ENCODE data around the gene LIPC.

The LIPC gene

DNA sequence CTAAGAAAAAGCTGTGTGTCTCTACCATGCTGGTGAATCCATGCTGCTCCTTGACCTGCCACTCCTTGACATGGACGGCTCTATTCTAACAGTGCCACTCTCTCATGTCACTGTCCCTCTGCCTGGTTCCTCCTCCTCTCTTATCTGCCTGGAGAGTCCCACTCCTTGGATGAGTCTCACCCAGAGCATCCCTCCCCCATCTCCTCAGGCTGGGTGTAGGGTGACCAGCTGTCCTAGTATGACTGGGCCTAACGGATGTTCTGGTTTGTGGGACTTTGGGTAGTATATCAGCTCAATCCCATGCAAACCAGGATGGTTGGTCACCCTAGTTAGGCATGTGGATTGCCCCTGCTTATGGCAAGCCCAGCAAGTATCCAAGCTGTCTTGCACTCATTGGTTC lies 54.3 kb downstream of the LIPC start:
- in situ Hi-C loops (cut with MboI; ENCODE audit: low pct_unique_long_range_greater_than_20kb, low sequenced_read_pairs): no loop called here
- DNase-seq: no peak

- DNase-seq: no peak
- in situ Hi-C loops (cut with MboI; ENCODE audit: low pct_unique_long_range_greater_than_20kb, low sequenced_read_pairs): no loop called here
Observed at GRCh38 chr15:58486564-58486963, 54.8 kb downstream of the LIPC start.

DNA sequence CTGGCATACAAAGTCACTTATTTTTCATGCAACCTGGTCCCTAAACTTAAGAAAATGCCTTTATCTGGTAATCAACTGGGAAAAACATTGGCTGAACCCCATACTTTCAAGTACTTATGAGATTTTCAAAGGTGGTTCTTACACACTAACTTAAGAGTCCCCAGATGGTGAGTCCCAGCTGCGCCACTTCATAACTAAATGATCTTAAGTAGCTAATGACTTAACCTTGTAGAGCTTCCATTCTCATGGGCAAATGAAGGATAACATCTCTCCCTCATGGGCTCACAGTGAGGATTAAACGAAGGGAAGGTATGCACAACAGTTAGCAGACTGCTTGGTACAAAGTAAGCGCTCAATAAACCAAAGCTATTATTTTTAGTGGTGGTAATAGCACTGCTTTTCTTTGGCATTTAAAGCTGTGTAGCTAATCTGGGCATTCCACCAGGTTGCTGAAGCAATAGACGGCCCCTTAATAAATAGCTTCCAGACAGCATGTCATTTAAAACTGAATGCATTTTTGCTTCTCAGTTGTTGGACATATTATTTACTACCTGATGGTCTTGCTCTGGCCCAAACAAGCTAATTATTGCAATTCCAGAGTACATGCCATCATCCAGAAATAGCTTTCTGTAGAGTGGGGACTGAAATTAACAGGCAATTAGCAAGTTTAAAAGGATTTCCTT lies 55.4 kb downstream of the LIPC start:
- in situ Hi-C loops (cut with MboI; ENCODE audit: low pct_unique_long_range_greater_than_20kb, low sequenced_read_pairs): no loop called here
- DNase-seq: no peak

- DNase-seq: no peak
- in situ Hi-C loops (cut with MboI; ENCODE audit: low pct_unique_long_range_greater_than_20kb, low sequenced_read_pairs): no loop called here
Observed at GRCh38 chr15:58487724-58488120, 55.9 kb downstream of the LIPC start.

DNA sequence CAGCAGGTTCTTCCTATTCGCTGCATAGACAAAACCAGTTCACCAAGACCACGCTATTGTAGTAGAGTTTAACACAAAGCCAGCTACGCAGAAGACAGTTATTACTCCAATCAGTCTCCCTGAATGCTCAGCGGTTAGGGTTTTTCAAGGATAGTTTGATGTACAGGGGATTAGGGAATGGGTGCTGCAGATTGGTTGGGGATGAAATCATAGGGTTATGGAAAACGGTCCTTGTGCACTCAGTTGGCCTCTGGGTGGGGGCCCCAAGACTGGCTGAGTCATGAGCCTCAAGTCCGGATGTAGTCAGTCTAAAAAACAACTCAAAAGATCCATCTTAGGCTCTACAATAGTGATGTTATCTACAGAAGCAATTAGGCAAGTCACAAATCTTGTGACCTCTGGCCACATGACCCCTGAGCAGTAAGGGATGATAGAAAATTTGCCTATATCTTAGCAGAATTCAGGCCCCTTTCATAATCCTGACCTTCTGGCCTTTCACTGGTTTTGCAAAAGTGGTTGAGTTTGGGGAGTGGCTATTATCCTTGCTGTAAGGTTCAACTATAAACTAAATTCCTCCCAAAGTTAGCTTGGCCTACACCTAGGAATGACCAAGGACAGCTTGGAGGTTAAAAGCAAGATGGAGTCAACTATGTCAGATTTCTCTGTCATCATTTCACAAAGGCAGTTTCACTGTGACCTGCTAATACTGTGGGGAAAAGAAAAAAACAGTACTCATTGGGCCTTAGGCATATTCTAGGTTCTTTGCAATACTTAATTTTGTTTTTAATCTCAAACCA lies 57.7 kb downstream of the LIPC start:
- DNase-seq: no peak
- in situ Hi-C loops (cut with MboI; ENCODE audit: low pct_unique_long_range_greater_than_20kb, low sequenced_read_pairs): no loop called here

GRCh38 chr15:58490086-58490887 lies 58.5 kb downstream of the LIPC start:
- in situ Hi-C loops (cut with MboI; ENCODE audit: low pct_unique_long_range_greater_than_20kb, low sequenced_read_pairs): no loop called here
- no peak for DNase-seq

GRCh38 chr15:58490888-58491473 lies 59.2 kb downstream of the LIPC start:
- no peak for DNase-seq
- in situ Hi-C loops (cut with MboI; ENCODE audit: low pct_unique_long_range_greater_than_20kb, low sequenced_read_pairs): no loop called here

GRCh38 chr15:58491499-58492202 lies 59.9 kb downstream of the LIPC start:
- no peak for DNase-seq
- in situ Hi-C loops (cut with MboI; ENCODE audit: low pct_unique_long_range_greater_than_20kb, low sequenced_read_pairs): no loop called here

DNA sequence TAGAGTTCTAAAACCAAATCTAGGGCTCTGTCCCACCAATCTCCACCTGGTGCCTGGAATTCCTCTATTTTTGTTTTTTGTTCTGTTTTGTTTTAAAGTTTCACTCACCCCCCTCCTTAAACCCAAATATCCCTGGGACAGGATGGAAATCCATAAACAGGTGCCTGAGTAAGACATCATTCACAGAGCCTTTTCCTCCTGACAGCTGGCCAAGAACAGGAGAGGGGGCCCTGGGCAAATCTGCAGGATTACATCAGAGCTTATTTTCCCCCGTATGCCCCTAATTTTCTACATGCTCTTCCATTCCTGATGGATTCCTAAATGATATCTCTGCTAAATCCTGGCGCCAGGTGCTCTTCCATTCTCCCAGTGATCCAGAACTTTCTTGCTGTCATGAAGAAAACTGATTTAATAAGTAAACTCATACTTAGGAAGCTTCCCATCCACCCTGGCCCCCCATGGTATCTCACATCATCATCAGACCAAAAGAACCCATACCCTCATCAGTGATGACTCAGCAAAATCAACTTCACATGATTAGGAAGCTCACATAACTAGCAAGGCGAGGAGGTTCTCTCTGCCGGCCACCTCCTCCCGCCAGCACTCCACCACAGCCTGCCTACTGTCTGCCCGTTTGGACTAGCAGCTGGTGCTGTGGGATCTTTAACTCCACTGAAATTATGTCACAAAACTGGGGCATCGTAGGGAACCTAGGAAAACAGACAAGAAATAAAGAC lies 61.0 kb downstream of the LIPC start:
- peak; percentile 52 for DNase-seq
- in situ Hi-C loops (cut with MboI; ENCODE audit: low pct_unique_long_range_greater_than_20kb, low sequenced_read_pairs): no loop called here

DNA sequence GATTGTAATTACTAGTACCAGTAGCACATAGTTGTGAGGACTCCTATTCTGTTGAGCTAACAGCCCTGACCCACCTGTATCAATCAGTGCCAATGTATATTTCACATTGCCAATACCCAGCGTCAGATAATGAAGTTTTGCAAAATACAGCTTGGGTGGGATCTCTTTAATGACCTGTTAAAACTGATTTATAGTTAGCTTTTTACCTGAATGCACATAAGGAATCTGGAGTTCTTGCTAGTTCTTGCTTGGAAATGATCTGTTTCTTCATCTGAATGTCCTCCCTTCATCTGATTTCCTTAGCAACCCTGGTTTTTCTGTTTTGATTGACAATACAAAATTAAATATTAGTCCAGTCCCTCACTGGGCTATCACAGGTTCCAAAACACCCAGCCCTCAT lies 62.8 kb downstream of the LIPC start:
- DNase-seq: no peak
- in situ Hi-C loops (cut with MboI; ENCODE audit: low pct_unique_long_range_greater_than_20kb, low sequenced_read_pairs): no loop called here

DNA sequence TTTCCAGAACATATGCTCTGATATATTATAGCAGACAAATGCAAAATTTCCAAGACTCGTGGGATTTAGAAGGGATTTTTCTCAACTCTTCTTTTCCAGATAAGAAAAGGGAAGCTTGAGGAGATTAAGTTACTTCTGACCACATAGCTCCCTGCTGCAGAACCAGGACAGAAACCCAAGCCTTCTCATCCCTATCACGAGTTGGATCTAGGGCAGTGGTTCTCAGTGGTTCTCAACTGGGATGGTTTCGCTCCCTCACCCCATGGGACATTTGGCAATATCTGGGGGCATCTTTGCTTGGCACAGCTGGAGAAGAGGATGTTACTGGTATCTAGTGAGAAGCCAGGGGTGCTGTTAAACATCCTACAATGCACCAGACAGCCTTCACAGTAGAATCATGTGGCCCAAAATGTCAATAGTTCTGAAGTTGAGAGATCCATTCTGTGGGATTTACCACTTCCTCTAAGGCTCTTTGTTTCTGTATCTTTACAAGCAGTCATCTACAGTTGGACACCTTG lies 64.2 kb downstream of the LIPC start:
- DNase-seq: peak; percentile 62
- in situ Hi-C loops (cut with MboI; ENCODE audit: low pct_unique_long_range_greater_than_20kb, low sequenced_read_pairs): no loop called here

DNA sequence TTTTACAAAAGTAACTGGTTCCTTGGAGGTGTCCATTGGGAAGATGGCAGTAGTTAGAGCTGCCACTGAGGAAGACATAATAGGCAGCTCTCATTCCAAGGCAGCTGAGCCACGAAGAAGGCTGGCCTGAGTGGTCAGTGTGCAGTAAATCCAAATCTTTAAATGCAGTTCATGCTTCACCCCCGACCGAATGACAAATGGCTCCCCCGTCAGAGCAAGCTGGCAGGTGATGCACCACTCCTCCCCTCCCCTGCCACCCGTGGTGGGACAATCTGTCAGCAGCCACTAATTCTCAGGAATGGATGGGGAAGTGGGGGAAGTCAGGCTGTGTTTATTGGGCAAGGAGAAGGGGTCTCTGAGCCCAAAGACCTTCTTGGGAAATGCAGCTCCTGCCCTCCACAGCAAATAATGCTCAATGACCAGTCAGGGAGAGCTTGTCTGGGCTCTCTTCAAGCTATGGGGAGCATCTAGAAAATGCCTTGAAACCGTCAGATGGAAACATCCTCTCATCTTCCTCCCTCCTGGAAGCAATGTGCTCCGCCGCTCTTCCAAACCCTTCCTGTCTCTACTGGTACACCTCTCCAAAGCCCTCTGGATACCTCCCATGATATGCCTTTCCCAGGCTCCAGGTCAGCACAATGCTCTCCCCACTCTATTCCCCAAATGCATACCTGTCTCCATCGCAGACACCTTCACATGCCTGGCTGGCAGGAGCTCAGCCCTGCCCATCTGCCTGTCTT lies 65.4 kb downstream of the LIPC start:
- in situ Hi-C loops (cut with MboI; ENCODE audit: low pct_unique_long_range_greater_than_20kb, low sequenced_read_pairs): no loop called here
- DNase-seq: no peak

- in situ Hi-C loops (cut with MboI; ENCODE audit: low pct_unique_long_range_greater_than_20kb, low sequenced_read_pairs): no loop called here
- DNase-seq: no peak
Observed at GRCh38 chr15:58498821-58499580, 67.2 kb downstream of the LIPC start.

- no peak for DNase-seq
- in situ Hi-C loops (cut with MboI; ENCODE audit: low pct_unique_long_range_greater_than_20kb, low sequenced_read_pairs): no loop called here
Observed at GRCh38 chr15:58501006-58501405, 69.2 kb downstream of the LIPC start.

GRCh38 chr15:58501636-58502188 lies 69.9 kb downstream of the LIPC start:
- DNase-seq: no peak
- in situ Hi-C loops (cut with MboI; ENCODE audit: low pct_unique_long_range_greater_than_20kb, low sequenced_read_pairs): no loop called here

GRCh38 chr15:58503139-58504027 lies 71.6 kb downstream of the LIPC start:
- DNase-seq: no peak
- in situ Hi-C loops (cut with MboI; ENCODE audit: low pct_unique_long_range_greater_than_20kb, low sequenced_read_pairs): no loop called here
